IMR-90 (cell line): ENCODE results near the gene FLVCR1.

Experiments
- CEBPB ChIP-seq: IDR thresholded peaks from 2 replicates; pipeline ENCODE4 v1.6.1; 2012; ENCODE audit warnings: low read depth, low read length, improper control_type of control experiment
- CTCF ChIP-seq: conservative IDR thresholded peaks from 2 replicates; pipeline ENCODE4 v1.5.1; 2012; ENCODE audit warnings: mild to moderate bottlenecking, low read depth, low read length, improper control_type of control experiment
- ELK1 ChIP-seq: fragments of 150-350 bp; IDR thresholded peaks from 2 replicates; pipeline ENCODE4 v1.6.1; 2016; ENCODE audit warnings: low read depth, mild to moderate bottlenecking, low read length, moderate library complexity, borderline replicate concordance
- FOS ChIP-seq: fragments of 150-350 bp; IDR thresholded peaks from 2 replicates; pipeline ENCODE4 v1.6.1; 2016; ENCODE audit warnings: low read depth, low read length
- MAFK ChIP-seq: IDR thresholded peaks from 2 replicates; pipeline ENCODE4 v1.6.1; 2012; ENCODE audit warnings: low read depth, low read length, improper control_type of control experiment
- MAZ ChIP-seq: IDR thresholded peaks from 2 replicates; pipeline ENCODE4 v1.6.1; 2012; ENCODE audit warnings: low read depth, mild to moderate bottlenecking, low read length, improper control_type of control experiment, moderate library complexity, borderline replicate concordance
- MXI1 ChIP-seq: IDR thresholded peaks from 2 replicates; pipeline ENCODE4 v1.6.1; 2012; ENCODE audit warnings: low read depth, mild to moderate bottlenecking, low read length, moderate library complexity, borderline replicate concordance
- NFE2L2 ChIP-seq: fragments of 150-350 bp; IDR thresholded peaks from 2 replicates; pipeline ENCODE4 v1.6.1; 2016; ENCODE audit warnings: low read depth, mild to moderate bottlenecking, low read length
- POLR2A ChIP-seq: IDR thresholded peaks from 2 replicates; pipeline ENCODE4 v1.6.1; 2012; ENCODE audit warnings: mild to moderate bottlenecking, low read depth, low read length
- RAD21 ChIP-seq: IDR thresholded peaks from 2 replicates; pipeline ENCODE4 v1.6.1; 2012; ENCODE audit warnings: low read length, improper control_type of control experiment
- SMC3 ChIP-seq: fragments of 150-350 bp; IDR thresholded peaks from 2 replicates; pipeline ENCODE4 v1.6.1; 2016; ENCODE audit warnings: low read depth, mild to moderate bottlenecking, antibody characterized with exemption, low read length, moderate library complexity
- USF2 ChIP-seq: fragments of 150-350 bp; IDR thresholded peaks from 2 replicates; pipeline ENCODE4 v1.6.1; 2017; ENCODE audit warnings: mild to moderate bottlenecking, antibody characterized with exemption, low read length, low read depth

- TF ChIP-seq CTCF, result no peak
- no peak for TF ChIP-seq POLR2A
- no peak for TF ChIP-seq CEBPB
- TF ChIP-seq ELK1, result no peak
- no peak for TF ChIP-seq FOS
- no peak for TF ChIP-seq USF2
- TF ChIP-seq MXI1, result no peak
- TF ChIP-seq MAFK, result no peak
- no peak for TF ChIP-seq RAD21
- TF ChIP-seq MAZ, result no peak
- TF ChIP-seq SMC3, result no peak
- no peak for TF ChIP-seq NFE2L2
Observed at GRCh38 chr1:212827831-212828278, 30.2 kb upstream of the FLVCR1 start.
